Dendritic cell treated with granulocyte-macrophage colony-stimulating factor and Interleukin-4, amounts not matched to agents 40 ng/mL and 50 ng/mL, for 4 days (primary cell): Measurements from ENCODE around the gene ADGRG6.

Source experiments
- H3K27ac Mint-ChIP-seq: one replicate; pipeline ENCODE4 v1.8.0; 2022; ENCODE audit warnings: mild to moderate bottlenecking, mixed read lengths
- H3K27me3 Mint-ChIP-seq: one replicate; pipeline ENCODE4 v1.8.0; 2022; ENCODE audit warnings: mild to moderate bottlenecking, mixed read lengths
- H3K36me3 Mint-ChIP-seq: one replicate; pipeline ENCODE4 v1.8.0; 2022; ENCODE audit warnings: low read depth, mixed read lengths
- H3K4me1 Mint-ChIP-seq: one replicate; pipeline ENCODE4 v1.8.0; 2022; ENCODE audit warnings: low read depth, mixed read lengths
- H3K4me3 Mint-ChIP-seq: one replicate; pipeline ENCODE4 v1.8.0; 2022; ENCODE audit warnings: mild to moderate bottlenecking, moderate library complexity, mixed read lengths
- H3K9me3 Mint-ChIP-seq: one replicate; pipeline ENCODE4 v1.8.0; 2022; ENCODE audit warnings: mixed read lengths
- intact Hi-C: fragments of 100-400 bp; cut with micrococcal nuclease; formaldehyde crosslinking; loops from one replicate; pipeline ENCODE4 v1.15.0; 2022

The ADGRG6 gene

GRCh38 chr6:142458836-142459235 lies 157.0 kb downstream of the ADGRG6 start:
- H3K27ac Mint-ChIP-seq, result no peak overlapping the region
- no peaks in the 10 kb centered on the region for H3K4me1 Mint-ChIP-seq
- no peaks in the 10 kb centered on the region for H3K36me3 Mint-ChIP-seq
- H3K27me3 Mint-ChIP-seq, result no peaks in the 10 kb centered on the region
- H3K9me3 Mint-ChIP-seq, result peaks cover 22% of the 10 kb centered on the region
- intact Hi-C loops, result no loop called here
- H3K4me3 Mint-ChIP-seq, result no peak overlapping the region

DNA sequence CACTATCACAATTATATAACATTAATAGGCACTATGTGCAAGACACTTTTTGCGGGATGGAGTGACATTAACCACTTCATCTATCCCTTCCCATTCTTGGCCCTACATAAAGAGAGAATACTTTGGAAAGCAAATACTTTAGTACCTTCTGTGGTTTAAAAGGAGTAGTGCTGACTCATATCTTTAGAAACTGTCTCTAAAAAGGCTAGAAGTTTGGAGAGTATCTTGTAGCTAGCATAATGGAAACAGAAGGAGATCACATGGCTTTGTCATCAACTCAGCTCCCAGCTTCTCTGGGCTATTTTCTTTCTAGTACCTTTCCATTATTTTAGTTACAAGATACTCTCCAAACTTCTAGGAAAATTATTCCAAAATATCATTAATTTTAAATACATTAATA lies 157.5 kb downstream of the ADGRG6 start:
- no peaks in the 10 kb centered on the region for H3K4me1 Mint-ChIP-seq
- H3K4me3 Mint-ChIP-seq, result no peak overlapping the region
- H3K27me3 Mint-ChIP-seq, result no peaks in the 10 kb centered on the region
- H3K9me3 Mint-ChIP-seq, result peaks cover 22% of the 10 kb centered on the region
- intact Hi-C loops, result no loop called here
- no peak overlapping the region for H3K27ac Mint-ChIP-seq
- H3K36me3 Mint-ChIP-seq, result no peaks in the 10 kb centered on the region

DNA sequence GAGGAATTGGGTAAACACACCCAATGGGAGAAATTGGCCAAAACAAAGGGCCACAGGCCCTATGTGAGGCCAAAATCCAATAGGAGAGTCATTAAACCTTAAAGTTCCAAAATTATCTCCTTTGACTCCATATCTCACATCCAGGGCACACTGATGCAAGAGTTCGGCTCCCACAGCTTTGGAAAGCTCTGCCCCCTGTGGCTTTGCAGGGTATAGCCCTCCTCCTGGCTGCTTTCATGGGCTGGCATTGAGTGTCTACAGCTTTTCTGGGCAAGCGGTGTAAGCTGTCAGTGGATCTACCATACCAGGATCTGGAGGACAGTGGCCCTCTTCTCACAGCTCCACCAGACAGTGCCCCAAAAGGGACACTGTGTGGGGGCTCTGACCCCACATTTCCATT lies 160.5 kb downstream of the ADGRG6 start:
- Mint-ChIP-seq H3K27me3 (no peaks in the 10 kb centered on the region), H3K4me1 (no peaks in the 10 kb centered on the region), H3K36me3 (no peaks in the 10 kb centered on the region), H3K9me3 (peaks cover 16% of the 10 kb centered on the region), H3K27ac (no peak overlapping the region), H3K4me3 (no peak overlapping the region)
- intact Hi-C loops, result no loop called here

GRCh38 chr6:142463988-142464387 lies 162.2 kb downstream of the ADGRG6 start:
- Mint-ChIP-seq H3K36me3 (no peaks in the 10 kb centered on the region), H3K27me3 (no peaks in the 10 kb centered on the region), H3K4me1 (no peaks in the 10 kb centered on the region), H3K4me3 (no peak overlapping the region), H3K9me3 (peaks cover 14% of the 10 kb centered on the region), H3K27ac (no peak overlapping the region)
- intact Hi-C loops, result no loop called here

GRCh38 chr6:142469220-142469619 lies 167.4 kb downstream of the ADGRG6 start:
- Mint-ChIP-seq H3K9me3 (no peaks in the 10 kb centered on the region), H3K4me1 (no peaks in the 10 kb centered on the region), H3K4me3 (no peak overlapping the region), H3K27ac (no peak overlapping the region), H3K36me3 (no peaks in the 10 kb centered on the region), H3K27me3 (no peaks in the 10 kb centered on the region)
- intact Hi-C loops, result no loop called here

DNA sequence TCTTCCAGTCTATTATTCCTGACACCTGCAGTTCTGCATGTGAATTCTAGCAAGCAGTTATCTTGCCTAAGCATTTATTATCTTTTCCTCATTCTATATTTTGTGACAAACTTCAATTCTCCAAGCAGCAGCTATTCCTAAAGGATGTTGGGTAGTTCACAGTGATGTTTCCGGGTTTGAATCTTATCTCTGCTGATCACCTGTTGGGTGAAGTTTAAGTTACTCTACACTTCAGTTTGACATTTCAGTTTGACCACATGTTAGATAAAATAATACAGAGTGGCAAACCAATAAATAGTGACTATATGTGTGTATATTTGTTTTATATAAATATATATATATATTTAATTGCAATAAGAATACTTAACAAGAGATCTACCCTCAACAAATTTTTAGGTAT lies 168.6 kb downstream of the ADGRG6 start:
- no peak overlapping the region for H3K27ac Mint-ChIP-seq
- H3K4me3 Mint-ChIP-seq, result no peak overlapping the region
- H3K27me3 Mint-ChIP-seq, result no peaks in the 10 kb centered on the region
- intact Hi-C loops, result loop anchor here (10.0 kb wide), 2 partner anchors 316 to 554 kb away; no protein-coding TSS in a partner anchor
- H3K9me3 Mint-ChIP-seq, result no peaks in the 10 kb centered on the region
- H3K4me1 Mint-ChIP-seq, result no peaks in the 10 kb centered on the region
- no peaks in the 10 kb centered on the region for H3K36me3 Mint-ChIP-seq

DNA sequence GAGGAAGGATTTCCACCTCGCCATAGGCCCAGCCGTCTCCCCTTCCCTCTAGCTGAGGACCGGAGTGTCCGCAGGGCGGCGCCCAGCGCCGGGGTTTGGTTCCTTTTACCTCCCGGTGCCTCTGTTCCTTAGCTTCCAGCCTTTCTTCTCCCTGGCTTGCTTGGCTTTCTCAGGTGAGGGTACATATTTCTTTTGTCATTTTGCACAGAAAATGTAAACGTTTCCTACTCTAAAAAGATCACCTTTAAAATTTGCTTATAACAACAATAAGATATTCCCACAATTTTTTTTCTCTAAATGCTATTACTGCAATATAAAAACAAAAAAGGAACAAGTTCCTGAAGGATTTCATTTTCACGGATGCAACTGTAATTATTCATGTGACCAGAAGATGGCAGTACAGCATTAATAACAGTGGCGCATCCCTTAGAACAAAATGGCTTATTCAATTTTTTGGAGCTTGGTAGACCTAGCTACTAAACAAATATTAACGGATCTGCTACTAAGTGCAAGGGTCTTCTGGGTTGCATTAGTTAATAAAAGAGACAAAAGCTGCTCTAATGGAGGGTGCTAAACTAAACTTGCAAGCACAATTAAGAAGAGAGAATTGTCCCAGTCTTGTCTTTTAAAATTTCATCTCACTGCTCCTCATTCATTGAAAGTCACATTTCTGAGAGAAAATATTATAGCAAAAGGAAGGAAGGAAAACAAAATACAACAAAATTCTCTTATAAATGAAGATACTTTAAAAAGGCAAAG lies 172.9 kb downstream of the ADGRG6 start:
- H3K4me1 Mint-ChIP-seq, result no peaks in the 10 kb centered on the region

DNA sequence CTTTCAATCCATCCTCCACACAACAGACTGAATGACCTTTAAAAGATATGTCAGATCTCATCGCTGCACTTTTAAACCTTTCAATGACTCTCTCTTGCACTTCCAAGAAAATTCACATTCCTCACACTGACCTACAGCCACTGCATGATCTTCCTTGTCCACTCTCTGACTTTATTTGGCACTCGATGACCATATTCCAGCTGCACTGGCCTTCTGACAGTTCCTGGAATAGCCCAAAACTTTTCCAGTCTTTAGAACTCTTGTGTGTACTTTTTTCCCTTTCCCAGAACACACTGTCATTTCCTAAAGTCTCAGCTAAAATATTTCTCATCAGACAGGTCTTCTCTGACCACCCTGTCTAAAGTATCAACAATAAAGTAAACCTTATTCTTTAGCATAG lies 174.6 kb downstream of the ADGRG6 start:
- H3K9me3 Mint-ChIP-seq, result no peaks in the 10 kb centered on the region
- no peaks in the 10 kb centered on the region for H3K36me3 Mint-ChIP-seq
- H3K27me3 Mint-ChIP-seq, result no peaks in the 10 kb centered on the region
- intact Hi-C loops, result loop anchor here (5.0 to 10.0 kb wide), 3 partner anchors 322 to 951 kb away; no protein-coding TSS in a partner anchor
- H3K27ac Mint-ChIP-seq, result no peak overlapping the region
- no peaks in the 10 kb centered on the region for H3K4me1 Mint-ChIP-seq
- no peak overlapping the region for H3K4me3 Mint-ChIP-seq

More for the DNA sequence above, 172.9 kb downstream of the ADGRG6 start:
- Mint-ChIP-seq H3K27ac (no peak overlapping the region), H3K4me3 (no peak overlapping the region), H3K9me3 (no peaks in the 10 kb centered on the region), H3K36me3 (no peaks in the 10 kb centered on the region), H3K27me3 (no peaks in the 10 kb centered on the region)
- intact Hi-C loops, result loop anchor here (5.0 to 10.0 kb wide), 3 partner anchors 320 to 953 kb away; no protein-coding TSS in a partner anchor

- H3K36me3 Mint-ChIP-seq, result no peaks in the 10 kb centered on the region
- H3K4me1 Mint-ChIP-seq, result no peaks in the 10 kb centered on the region
- intact Hi-C loops, result loop anchor here (5.0 to 10.0 kb wide), 3 partner anchors 323 to 949 kb away; no protein-coding TSS in a partner anchor
- H3K4me3 Mint-ChIP-seq, result no peak overlapping the region
- no peaks in the 10 kb centered on the region for H3K9me3 Mint-ChIP-seq
- no peak overlapping the region for H3K27ac Mint-ChIP-seq
- no peaks in the 10 kb centered on the region for H3K27me3 Mint-ChIP-seq
Measured at GRCh38 chr6:142478117-142478516, 176.3 kb downstream of the ADGRG6 start.

DNA sequence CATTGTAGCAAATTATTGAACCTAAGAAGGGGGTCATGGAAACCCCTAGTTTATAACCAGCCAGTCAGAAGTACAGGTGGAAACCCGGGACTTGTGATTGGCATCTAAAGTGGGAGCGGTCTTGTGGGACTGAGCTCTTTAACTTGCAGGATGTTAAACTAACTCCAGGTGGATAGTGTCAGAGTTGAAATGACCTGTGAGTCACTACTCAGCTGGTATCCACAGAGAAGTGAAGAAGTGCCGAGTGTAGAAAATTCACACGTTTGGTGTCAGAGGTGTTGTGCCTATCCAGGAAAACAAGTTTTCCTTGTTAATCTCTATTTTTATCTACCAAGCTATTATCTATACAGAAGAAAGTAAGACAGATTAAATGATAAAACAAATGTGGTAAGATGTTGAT lies 179.7 kb downstream of the ADGRG6 start:
- H3K36me3 Mint-ChIP-seq, result no peaks in the 10 kb centered on the region
- intact Hi-C loops, result no loop called here
- no peak overlapping the region for H3K4me3 Mint-ChIP-seq
- H3K4me1 Mint-ChIP-seq, result peaks cover 7% of the 10 kb centered on the region
- no peak overlapping the region for H3K27ac Mint-ChIP-seq
- peaks cover 18% of the 10 kb centered on the region for H3K9me3 Mint-ChIP-seq
- H3K27me3 Mint-ChIP-seq, result no peaks in the 10 kb centered on the region

GRCh38 chr6:142482249-142482648 lies 180.4 kb downstream of the ADGRG6 start:
- Mint-ChIP-seq H3K27me3 (no peaks in the 10 kb centered on the region), H3K36me3 (no peaks in the 10 kb centered on the region), H3K4me3 (no peak overlapping the region), H3K9me3 (peaks cover 18% of the 10 kb centered on the region), H3K27ac (no peak overlapping the region), H3K4me1 (peaks cover 7% of the 10 kb centered on the region)
- intact Hi-C loops, result no loop called here

GRCh38 chr6:142482974-142483373 lies 181.2 kb downstream of the ADGRG6 start:
- Mint-ChIP-seq H3K27ac (no peak overlapping the region), H3K27me3 (no peaks in the 10 kb centered on the region), H3K9me3 (peaks cover 18% of the 10 kb centered on the region), H3K4me1 (peaks cover 7% of the 10 kb centered on the region), H3K36me3 (no peaks in the 10 kb centered on the region), H3K4me3 (no peak overlapping the region)
- intact Hi-C loops, result no loop called here

- H3K27ac Mint-ChIP-seq, result no peak overlapping the region
- H3K27me3 Mint-ChIP-seq, result no peaks in the 10 kb centered on the region
- peaks cover 18% of the 10 kb centered on the region for H3K9me3 Mint-ChIP-seq
- intact Hi-C loops, result no loop called here
- peaks cover 7% of the 10 kb centered on the region for H3K4me1 Mint-ChIP-seq
- H3K36me3 Mint-ChIP-seq, result no peaks in the 10 kb centered on the region
- no peak overlapping the region for H3K4me3 Mint-ChIP-seq
Measured at GRCh38 chr6:142485256-142485655, 183.4 kb downstream of the ADGRG6 start.

- Mint-ChIP-seq H3K4me3 (no peak overlapping the region), H3K36me3 (no peaks in the 10 kb centered on the region), H3K27me3 (no peaks in the 10 kb centered on the region), H3K9me3 (peaks cover 1% of the 10 kb centered on the region), H3K27ac (no peak overlapping the region), H3K4me1 (peaks cover 5% of the 10 kb centered on the region)
- intact Hi-C loops, result no loop called here
Measured at GRCh38 chr6:142489722-142490610, 188.2 kb downstream of the ADGRG6 start.
